CD14-positive monocyte (primary cell): ENCODE data around the gene AOPEP. TPM values are rescaled to one million over a fixed set of nuclear protein-coding genes. Genes with fewer than 3 reads are reported as not detected.
A peak's percentile ranks its signal among the peaks of the same experiment; 100 is the strongest.

Experiments used
- DNase-seq, 3 donors: peaks; one replicate each; pipeline ENCODE4 v3.0.0-alpha.2; 2011 to 2022
- H2AFZ ChIP-seq: 2 replicates; pipeline ENCODE4 v1.6.0; 2012; ENCODE audit warnings: mild to moderate bottlenecking, low read depth, low read length, inconsistent platforms; ENCODE audit not compliant: insufficient read depth, poor library complexity, severe bottlenecking
- H3K27ac ChIP-seq, 2 donors: 1 replicate in 1 of 2; 2 replicates in 1 of 2; pipeline ENCODE4 v1.5.1; 2012 to 2013; ENCODE audit warnings: low read length in 2 of 2, control low read depth in 1 of 2, inconsistent platforms in 1 of 2, low read depth in 1 of 2, mild to moderate bottlenecking in 1 of 2
- H3K27me3 ChIP-seq, 2 donors: one replicate each; pipeline versions ENCODE4 v1.6.0 to v1.6.1; 2011 to 2013; ENCODE audit warnings: low read length in 2 of 2; ENCODE audit not compliant: control insufficient read depth in 2 of 2, insufficient read depth in 2 of 2
- H3K36me3 ChIP-seq, 2 donors: replicated peaks in 1 of 2; 1 replicate in 1 of 2; 2 replicates in 1 of 2; pipeline versions ENCODE4 v1.5.1 to v1.6.1; 2012 to 2013; ENCODE audit warnings: low read length in 2 of 2, control low read depth in 1 of 2, inconsistent platforms in 1 of 2, mild to moderate bottlenecking in 1 of 2; ENCODE audit not compliant: insufficient read depth in 2 of 2, control insufficient read depth in 1 of 2
- H3K4me1 ChIP-seq, 2 donors: 1 replicate in 1 of 2; 2 replicates in 1 of 2; pipeline versions ENCODE4 v1.5.1 to v1.6.1; 2012 to 2013; ENCODE audit warnings: low read length in 2 of 2, control low read depth in 1 of 2, inconsistent platforms in 1 of 2, mild to moderate bottlenecking in 1 of 2, moderate library complexity in 1 of 2; ENCODE audit not compliant: insufficient read depth in 2 of 2, control insufficient read depth in 1 of 2
- H3K4me2 ChIP-seq: replicated peaks from 2 replicates; pipeline ENCODE3; 2012; ENCODE audit warnings: low read length, moderate library complexity, mild to moderate bottlenecking; ENCODE audit not compliant: poor library complexity, severe bottlenecking; ENCODE audit errors: extremely low read depth
- H3K4me3 ChIP-seq, 3 experiments: fragments of 200-600 bp in 1 of 3; sonication (generic) in 1 of 3; replicated peaks in 1 of 3; 1 replicate in 2 of 3; 2 replicates in 1 of 3; pipeline ENCODE4 v1.5.1; 2011 to 2013; ENCODE audit warnings: low read length in 3 of 3, mild to moderate bottlenecking in 3 of 3, control low read depth in 2 of 3, low read depth in 2 of 3, inconsistent platforms in 1 of 3, moderate library complexity in 1 of 3
- H3K79me2 ChIP-seq: 2 replicates; pipeline ENCODE4 v1.6.0; 2012; ENCODE audit warnings: mild to moderate bottlenecking, control low read depth, inconsistent platforms, low read length, moderate library complexity; ENCODE audit not compliant: insufficient read depth
- H3K9ac ChIP-seq: 2 replicates; pipeline ENCODE4 v1.6.0; 2017; ENCODE audit warnings: low read length, mild to moderate bottlenecking; ENCODE audit not compliant: insufficient read depth, poor library complexity, severe bottlenecking
- H3K9me3 ChIP-seq, 2 donors: replicated peaks in 1 of 2; 1 replicate in 1 of 2; 2 replicates in 1 of 2; pipeline versions ENCODE4 v1.5.1 to v1.6.1; 2012 to 2013; ENCODE audit warnings: low read length in 2 of 2, control low read depth in 1 of 2; ENCODE audit not compliant: control insufficient read depth in 1 of 2, insufficient read depth in 1 of 2
- H4K20me1 ChIP-seq: 2 replicates; pipeline ENCODE4 v1.6.0; 2012; ENCODE audit warnings: mild to moderate bottlenecking, low read length, control low read depth, moderate library complexity; ENCODE audit not compliant: insufficient read depth
- H3K27ac Mint-ChIP-seq, 7 donors: one replicate each; pipeline ENCODE4 v1.8.0; 2020; ENCODE audit warnings: mild to moderate bottlenecking in 7 of 7, mixed read lengths in 7 of 7, moderate library complexity in 6 of 7, inconsistent platforms in 2 of 7
- H3K27me3 Mint-ChIP-seq, 3 donors: one replicate each; pipeline ENCODE4 v1.8.0; 2021 to 2022; ENCODE audit warnings: low read depth in 3 of 3, mild to moderate bottlenecking in 3 of 3, mixed read lengths in 3 of 3, moderate library complexity in 3 of 3, inconsistent platforms in 1 of 3
- H3K36me3 Mint-ChIP-seq, 2 donors: one replicate each; pipeline ENCODE4 v1.8.0; 2020; ENCODE audit warnings: mixed read lengths in 2 of 2, inconsistent platforms in 1 of 2, mild to moderate bottlenecking in 1 of 2
- H3K4me1 Mint-ChIP-seq: one replicate; pipeline ENCODE4 v1.8.0; 2020; ENCODE audit warnings: mild to moderate bottlenecking, mixed read lengths
- H3K4me3 Mint-ChIP-seq, 2 donors: one replicate each; pipeline ENCODE4 v1.8.0; 2020; ENCODE audit warnings: mild to moderate bottlenecking in 2 of 2, mixed read lengths in 2 of 2, moderate library complexity in 1 of 2
- H3K9me3 Mint-ChIP-seq, 7 donors: one replicate each; pipeline ENCODE4 v1.8.0; 2020 to 2022; ENCODE audit warnings: mixed read lengths in 7 of 7, mild to moderate bottlenecking in 6 of 7, moderate library complexity in 6 of 7, inconsistent platforms in 2 of 7
- WGBS: methylation state at CpG from one replicate; pipeline ENCODE4 v1.1.5; 2013; ENCODE audit warnings: missing lambda C conversion rate; ENCODE audit not compliant: insufficient coverage; 5-methylcytosine and 5-hydroxymethylcytosine counted together
- intact Hi-C, 2 donors: fragments of 100-400 bp; cut with micrococcal nuclease; formaldehyde crosslinking; loops; one replicate each; pipeline versions ENCODE4 v1.15.0 to v1.15.1; 2023
- polyA plus RNA-seq, 3 donors: library from polyadenylated mRNA; depleted of rRNA in 1 of 3; unstranded in 2 of 3; stranded (reverse) in 1 of 3; fragments of 300-500 nt in 2 of 3; fragments of >200 nt in 1 of 3; fragmentation: Illumina TruSeq in 2 of 3; gene quantifications; 1 replicate in 2 of 3; 2 replicates in 1 of 3; pipeline ENCODE4 v1.2.3, GENCODE V29; 2012 to 2021
- TF ChIP-seq, protein P1 (sequence below): fragments of 200-600 bp; IDR thresholded peaks from one replicate; pipeline ENCODE4 v1.8.0; 2022; ENCODE audit warnings: antibody characterized with exemption, mild to moderate bottlenecking

Gene AOPEP
- polyA plus RNA-seq, 3 donors: 3.0 to 4.1 (median 3.1) TPM

DNA sequence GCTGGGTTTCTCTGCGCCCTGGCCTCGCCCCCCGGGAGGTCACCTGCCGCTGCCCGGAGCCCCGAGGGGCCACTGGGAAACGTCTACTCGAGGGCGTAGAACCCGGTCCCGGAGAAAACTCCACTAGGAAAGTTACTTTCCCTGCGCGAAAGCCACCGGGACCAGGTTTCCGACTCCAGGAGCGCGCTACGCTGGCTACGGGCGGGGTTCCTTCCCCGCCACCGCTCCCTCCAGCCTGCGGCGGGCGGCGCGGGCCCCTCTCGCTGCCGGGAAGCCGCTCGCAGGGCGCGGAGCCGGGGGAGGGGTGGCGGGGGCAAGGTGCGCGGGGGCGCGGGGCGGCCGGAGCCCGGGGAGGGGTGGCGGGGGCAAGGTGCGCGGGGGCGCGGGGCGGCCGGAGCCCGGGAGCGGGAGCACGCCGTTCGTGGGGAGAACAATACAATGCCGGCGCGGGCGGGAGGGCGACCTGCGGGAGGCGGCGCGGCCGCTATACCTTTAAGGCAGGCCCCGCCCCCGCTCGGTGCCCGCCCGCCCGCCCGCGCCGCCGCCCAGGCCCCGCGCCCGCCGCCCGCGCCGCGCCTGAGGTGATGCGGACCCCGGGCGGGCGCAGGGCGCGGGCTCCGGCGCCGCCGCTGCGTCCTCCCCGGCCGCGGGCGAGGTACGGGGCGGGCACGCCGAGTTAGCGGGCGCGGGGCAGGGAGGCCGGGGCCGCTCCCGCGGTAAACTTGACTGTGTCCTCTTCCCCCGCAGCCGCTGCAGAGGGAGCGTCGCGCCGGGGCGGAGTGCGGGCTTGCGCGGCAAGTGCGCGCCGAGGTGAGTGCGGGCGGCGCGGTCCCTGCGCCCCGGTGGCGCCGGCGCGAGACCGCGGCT, 278.1 kb downstream of the AOPEP start:
- Histone ChIP-seq H3K9me3 (peaks cover 0 to 6% of the 10 kb centered on the region in 2 donors), H3K4me1 (peaks cover 6 to 13% of the 10 kb centered on the region in 2 donors), H3K79me2 (no peaks in the 10 kb centered on the region), H2AFZ (no peak overlapping the region), H3K9ac (no peak overlapping the region), H4K20me1 (no peaks in the 10 kb centered on the region), H3K27ac (no peak overlapping the region), H3K36me3 (no peaks in the 10 kb centered on the region), H3K4me3 (peak overlapping the region; percentile 17 to 67 (median 24)), H3K27me3 (peaks cover 44 to 52% of the 10 kb centered on the region in 2 donors), H3K4me2 (peak overlapping the region; percentile 74)
- TF ChIP-seq, protein P1, sequence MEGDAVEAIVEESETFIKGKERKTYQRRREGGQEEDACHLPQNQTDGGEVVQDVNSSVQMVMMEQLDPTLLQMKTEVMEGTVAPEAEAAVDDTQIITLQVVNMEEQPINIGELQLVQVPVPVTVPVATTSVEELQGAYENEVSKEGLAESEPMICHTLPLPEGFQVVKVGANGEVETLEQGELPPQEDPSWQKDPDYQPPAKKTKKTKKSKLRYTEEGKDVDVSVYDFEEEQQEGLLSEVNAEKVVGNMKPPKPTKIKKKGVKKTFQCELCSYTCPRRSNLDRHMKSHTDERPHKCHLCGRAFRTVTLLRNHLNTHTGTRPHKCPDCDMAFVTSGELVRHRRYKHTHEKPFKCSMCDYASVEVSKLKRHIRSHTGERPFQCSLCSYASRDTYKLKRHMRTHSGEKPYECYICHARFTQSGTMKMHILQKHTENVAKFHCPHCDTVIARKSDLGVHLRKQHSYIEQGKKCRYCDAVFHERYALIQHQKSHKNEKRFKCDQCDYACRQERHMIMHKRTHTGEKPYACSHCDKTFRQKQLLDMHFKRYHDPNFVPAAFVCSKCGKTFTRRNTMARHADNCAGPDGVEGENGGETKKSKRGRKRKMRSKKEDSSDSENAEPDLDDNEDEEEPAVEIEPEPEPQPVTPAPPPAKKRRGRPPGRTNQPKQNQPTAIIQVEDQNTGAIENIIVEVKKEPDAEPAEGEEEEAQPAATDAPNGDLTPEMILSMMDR: no peak
- WGBS: under 1% methylated on average over 107 of the region's 133 CpGs
- H3K9me3 Mint-ChIP-seq: peaks cover 0 to 4% (median 2%) of the 10 kb centered on the region in 7 donors
- peak overlapping the region; percentile 56 to 77 for H3K4me3 Mint-ChIP-seq
- H3K36me3 Mint-ChIP-seq: peaks cover 11 to 14% of the 10 kb centered on the region in 2 donors
- H3K27me3 Mint-ChIP-seq: peaks cover 53 to 70% (median 55%) of the 10 kb centered on the region in 3 donors
- intact Hi-C loops: no loop called here
- no peak for DNase-seq
- peaks cover 10% of the 10 kb centered on the region for H3K4me1 Mint-ChIP-seq
- H3K27ac Mint-ChIP-seq: no peak overlapping the region

DNA sequence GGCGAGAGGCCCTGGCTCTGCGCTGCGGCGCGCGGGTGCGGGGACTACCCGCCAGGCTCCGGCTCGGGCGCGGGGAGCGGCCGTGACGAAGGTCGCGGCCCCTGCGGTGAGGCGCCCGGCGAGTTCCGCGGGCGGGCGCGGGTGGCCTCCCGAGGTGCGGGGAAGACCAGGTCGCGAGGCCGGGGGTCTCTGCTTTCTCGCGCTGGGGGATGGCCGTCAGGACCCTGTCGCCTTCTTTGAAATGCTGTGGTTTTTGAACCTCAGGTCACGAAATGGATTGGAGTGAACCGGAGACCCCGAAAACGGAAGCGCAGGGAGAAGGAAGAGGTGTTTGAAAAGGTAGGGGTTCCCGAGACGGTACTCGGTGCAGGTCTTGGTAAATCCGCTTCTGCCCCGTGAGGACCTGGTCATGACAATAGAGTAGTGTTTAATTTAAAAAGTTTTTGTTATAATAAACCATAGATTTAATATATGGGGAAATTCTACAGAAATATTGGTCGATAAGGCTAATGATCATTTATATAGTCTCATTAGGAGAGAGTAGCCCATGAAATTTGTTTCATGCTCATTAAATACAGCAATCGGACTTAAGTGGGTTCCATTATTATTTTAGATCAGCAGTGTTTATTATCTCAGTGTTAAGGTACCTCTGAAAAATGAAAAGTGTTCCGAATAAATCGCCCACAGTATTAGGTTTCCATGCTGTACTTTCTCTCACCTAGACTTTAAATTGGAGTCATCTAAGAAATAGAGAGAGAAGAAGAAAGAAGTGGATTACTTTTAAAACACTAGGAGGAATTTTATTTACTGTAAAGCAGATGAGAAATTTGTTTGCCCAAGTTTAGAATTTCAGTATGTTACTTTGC, 279.0 kb downstream of the AOPEP start:
- TF ChIP-seq, protein P1: no peak
- Histone ChIP-seq H4K20me1 (no peaks in the 10 kb centered on the region), H3K4me1 (peaks cover 6 to 13% of the 10 kb centered on the region in 2 donors), H3K27me3 (peaks cover 44 to 52% of the 10 kb centered on the region in 2 donors), H3K36me3 (no peaks in the 10 kb centered on the region), H2AFZ (no peak overlapping the region), H3K79me2 (no peaks in the 10 kb centered on the region), H3K27ac (no peak overlapping the region), H3K4me2 (peak overlapping the region; percentile 67), H3K9ac (no peak overlapping the region), H3K9me3 (peaks cover 0 to 6% of the 10 kb centered on the region in 2 donors), H3K4me3 (peak overlapping the region in 1 of 3 experiments; percentile 57)
- Mint-ChIP-seq H3K4me3 (peak overlapping the region; percentile 77 to 90), H3K27me3 (peaks cover 52 to 68% (median 54%) of the 10 kb centered on the region in 3 donors), H3K9me3 (peaks cover 0 to 4% (median 2%) of the 10 kb centered on the region in 7 donors), H3K27ac (no peak overlapping the region), H3K4me1 (peaks cover 9% of the 10 kb centered on the region), H3K36me3 (peaks cover 11 to 14% of the 10 kb centered on the region in 2 donors)
- intact Hi-C loops: no loop called here
- WGBS: under 1% methylated on average over 40 of the region's 49 CpGs
- no peak for DNase-seq
